ENCODE measurements around the gene RABL6. TPM values are rescaled to one million over a fixed set of nuclear protein-coding genes. Genes with fewer than 3 reads are reported as not detected.

Gene RABL6
- total RNA-seq, 2 experiments from 2014 or later: 46.4 to 48.5 TPM

DNA sequence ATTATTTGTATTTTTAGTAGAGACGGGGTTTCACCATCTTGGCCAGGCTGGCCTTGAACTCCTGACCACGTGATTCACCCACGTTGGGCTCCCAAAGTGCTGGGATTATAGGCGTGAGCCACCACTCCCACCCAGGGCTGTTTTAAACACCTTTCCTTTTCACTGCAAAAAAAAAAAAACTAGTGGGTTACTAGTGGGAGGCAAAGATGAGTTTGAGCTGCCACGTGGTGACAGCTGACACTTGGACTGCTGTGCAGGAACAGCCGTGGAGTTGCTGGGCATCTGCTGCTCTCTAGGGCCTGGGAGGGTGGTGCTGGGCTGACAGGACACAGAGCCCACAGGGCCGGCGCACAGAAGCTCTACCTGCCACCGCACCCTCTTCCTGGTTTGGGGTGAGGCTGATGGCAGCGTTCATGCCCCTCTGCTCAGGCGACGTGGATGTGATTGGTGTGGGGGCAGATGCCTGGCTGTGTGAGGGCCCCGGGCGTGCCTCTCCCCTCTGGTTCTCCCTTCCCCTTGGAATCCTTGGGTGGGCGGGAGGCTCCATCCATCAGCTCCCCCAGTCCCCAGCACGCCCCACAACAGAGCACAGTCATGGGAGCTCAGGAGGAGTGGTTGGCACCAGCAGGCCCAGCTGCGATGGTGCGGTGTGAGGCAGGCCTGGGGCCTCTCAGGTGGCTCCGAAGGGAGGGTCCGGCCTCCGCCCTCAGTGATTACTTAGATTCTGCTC, 16.9 kb downstream of the RABL6 start:
- H3K4me3 ChIP-seq (ENCODE audit: low read length): no peak overlapping the region
- no peaks in the 10 kb centered on the region for H3K9me3 ChIP-seq (ENCODE audit: control insufficient read depth in 1 of 2, insufficient read depth in 1 of 2, low read length in 2 of 2)
- H3K36me3 ChIP-seq (ENCODE audit: insufficient read depth, low read length): peaks cover 32% of the 10 kb centered on the region
- H3K4me1 Mint-ChIP-seq (ENCODE audit: low read depth): peaks cover 8% of the 10 kb centered on the region
- DNase-seq: no peak
- no peak for ATAC-seq (ENCODE audit: poor library complexity)
- no peaks in the 10 kb centered on the region for H3K27me3 ChIP-seq (ENCODE audit: control insufficient read depth in 1 of 2, insufficient read depth in 2 of 2, low read length in 2 of 2)
- H3K27me3 Mint-ChIP-seq: no peaks in the 10 kb centered on the region
- no peaks in the 10 kb centered on the region for H3K9me3 Mint-ChIP-seq
- H3K36me3 Mint-ChIP-seq (ENCODE audit: low read depth): peaks cover 19% of the 10 kb centered on the region
- CTCF ChIA-PET: no interaction called here
- no peak overlapping the region for H3K27ac ChIP-seq (ENCODE audit: low read depth in 1 of 2, low read length in 2 of 2)
- intact Hi-C loops (cut with DNase I, micrococcal nuclease): no loop called here
- POLR2A ChIA-PET: no interaction called here
- H3K4me1 ChIP-seq (ENCODE audit: insufficient read depth, low read length): no peaks in the 10 kb centered on the region
- H3K4me3 Mint-ChIP-seq: no peak overlapping the region
- H3K27ac Mint-ChIP-seq: no peak overlapping the region
- TF ChIP-seq, protein P1, sequence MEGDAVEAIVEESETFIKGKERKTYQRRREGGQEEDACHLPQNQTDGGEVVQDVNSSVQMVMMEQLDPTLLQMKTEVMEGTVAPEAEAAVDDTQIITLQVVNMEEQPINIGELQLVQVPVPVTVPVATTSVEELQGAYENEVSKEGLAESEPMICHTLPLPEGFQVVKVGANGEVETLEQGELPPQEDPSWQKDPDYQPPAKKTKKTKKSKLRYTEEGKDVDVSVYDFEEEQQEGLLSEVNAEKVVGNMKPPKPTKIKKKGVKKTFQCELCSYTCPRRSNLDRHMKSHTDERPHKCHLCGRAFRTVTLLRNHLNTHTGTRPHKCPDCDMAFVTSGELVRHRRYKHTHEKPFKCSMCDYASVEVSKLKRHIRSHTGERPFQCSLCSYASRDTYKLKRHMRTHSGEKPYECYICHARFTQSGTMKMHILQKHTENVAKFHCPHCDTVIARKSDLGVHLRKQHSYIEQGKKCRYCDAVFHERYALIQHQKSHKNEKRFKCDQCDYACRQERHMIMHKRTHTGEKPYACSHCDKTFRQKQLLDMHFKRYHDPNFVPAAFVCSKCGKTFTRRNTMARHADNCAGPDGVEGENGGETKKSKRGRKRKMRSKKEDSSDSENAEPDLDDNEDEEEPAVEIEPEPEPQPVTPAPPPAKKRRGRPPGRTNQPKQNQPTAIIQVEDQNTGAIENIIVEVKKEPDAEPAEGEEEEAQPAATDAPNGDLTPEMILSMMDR (IDR thresholded peaks at IDR 0.05): no peak

DNA sequence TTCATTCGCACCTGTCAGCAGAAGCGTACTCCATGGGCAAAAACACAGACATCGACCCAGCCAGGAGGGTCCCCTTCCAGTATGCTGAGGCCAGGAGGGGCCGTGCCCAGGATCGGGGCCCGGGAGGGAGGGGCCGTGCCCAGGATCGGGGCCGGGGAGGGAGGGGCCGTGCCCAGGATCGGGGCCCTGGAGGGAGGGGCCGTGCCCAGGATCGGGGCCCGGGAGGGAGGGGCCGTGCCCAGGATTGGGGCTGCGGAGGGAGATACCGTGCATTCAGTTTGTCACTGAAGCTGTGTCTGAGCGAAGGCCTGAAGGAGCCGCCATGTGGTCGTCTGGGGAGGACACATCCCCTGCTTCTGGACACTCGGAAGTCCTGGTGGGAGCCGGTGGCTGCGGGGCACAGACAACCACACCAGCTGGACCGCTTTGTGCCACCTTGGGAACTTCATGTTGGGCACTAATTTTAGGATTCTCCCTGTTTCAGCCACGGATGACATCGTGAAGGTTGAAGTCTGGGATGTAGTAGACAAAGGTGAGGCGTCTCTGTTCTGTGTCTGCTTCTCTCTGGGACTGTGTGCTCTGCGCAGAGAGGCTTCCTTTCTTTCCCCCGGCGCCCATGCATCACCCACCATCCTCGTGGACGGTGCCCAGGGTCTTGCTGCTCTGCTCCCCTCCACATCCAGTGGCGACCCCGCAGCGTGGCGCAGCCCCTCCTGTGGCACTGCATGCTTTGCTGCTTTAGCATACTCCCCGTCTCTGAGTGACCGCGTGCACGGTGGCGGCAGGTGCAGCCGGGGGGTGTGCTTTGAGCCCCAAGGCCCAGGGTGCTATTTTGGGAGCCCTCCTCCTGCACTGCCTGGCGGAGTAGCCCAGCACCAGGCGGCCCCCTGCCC, 17.8 kb downstream of the RABL6 start:
- H3K4me3 ChIP-seq (ENCODE audit: low read length): no peak overlapping the region
- ChIA-PET POLR2A (no interaction called here), CTCF (no interaction called here)
- H3K36me3 Mint-ChIP-seq (ENCODE audit: low read depth): peaks cover 21% of the 10 kb centered on the region
- H3K9me3 Mint-ChIP-seq: no peaks in the 10 kb centered on the region
- DNase-seq (no peak), ATAC-seq (ENCODE audit: poor library complexity) (no peak)
- H3K27ac Mint-ChIP-seq: no peak overlapping the region
- H3K4me1 ChIP-seq (ENCODE audit: insufficient read depth, low read length): no peaks in the 10 kb centered on the region
- H3K36me3 ChIP-seq (ENCODE audit: insufficient read depth, low read length): peaks cover 40% of the 10 kb centered on the region
- peaks cover 7% of the 10 kb centered on the region for H3K4me1 Mint-ChIP-seq (ENCODE audit: low read depth)
- TF ChIP-seq, protein P1 (IDR thresholded peaks at IDR 0.05): no peak
- H3K27me3 ChIP-seq (ENCODE audit: control insufficient read depth in 1 of 2, insufficient read depth in 2 of 2, low read length in 2 of 2): no peaks in the 10 kb centered on the region
- H3K9me3 ChIP-seq (ENCODE audit: control insufficient read depth in 1 of 2, insufficient read depth in 1 of 2, low read length in 2 of 2): no peaks in the 10 kb centered on the region
- H3K27ac ChIP-seq (ENCODE audit: low read depth in 1 of 2, low read length in 2 of 2): no peak overlapping the region
- intact Hi-C loops (cut with DNase I, micrococcal nuclease): no loop called here
- H3K4me3 Mint-ChIP-seq: no peak overlapping the region
- H3K27me3 Mint-ChIP-seq: no peaks in the 10 kb centered on the region

DNA sequence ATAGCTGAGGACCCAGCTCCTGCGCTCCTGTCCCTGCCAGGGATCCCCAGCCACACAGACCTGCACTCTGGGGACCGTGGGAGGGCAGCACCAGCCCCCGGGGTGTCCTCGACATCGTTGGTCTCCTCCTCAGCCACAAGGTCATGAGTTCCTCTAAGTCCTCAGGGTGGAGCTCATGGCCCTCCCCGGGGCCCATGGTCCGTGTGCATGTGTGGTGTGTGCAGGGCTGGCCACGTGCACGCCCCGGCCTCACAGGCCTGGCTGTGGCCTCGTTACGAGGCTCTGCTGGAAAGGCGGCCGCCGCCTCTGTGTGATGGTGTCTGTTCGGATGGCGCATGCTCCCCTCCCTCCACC, 18.4 kb downstream of the RABL6 start:
- Histone ChIP-seq H3K4me3 (ENCODE audit: low read length) (no peak overlapping the region), H3K27ac (ENCODE audit: low read depth in 1 of 2, low read length in 2 of 2) (no peak overlapping the region), H3K36me3 (ENCODE audit: insufficient read depth, low read length) (peaks cover 45% of the 10 kb centered on the region), H3K4me1 (ENCODE audit: insufficient read depth, low read length) (no peaks in the 10 kb centered on the region), H3K27me3 (ENCODE audit: control insufficient read depth in 1 of 2, insufficient read depth in 2 of 2, low read length in 2 of 2) (no peaks in the 10 kb centered on the region), H3K9me3 (ENCODE audit: control insufficient read depth in 1 of 2, insufficient read depth in 1 of 2, low read length in 2 of 2) (no peaks in the 10 kb centered on the region)
- H3K36me3 Mint-ChIP-seq (ENCODE audit: low read depth): peaks cover 25% of the 10 kb centered on the region
- peaks cover under 1% of the 10 kb centered on the region for H3K4me1 Mint-ChIP-seq (ENCODE audit: low read depth)
- DNase-seq (peak in 1 of 14 experiments; percentile 17), ATAC-seq (ENCODE audit: poor library complexity) (no peak)
- H3K27ac Mint-ChIP-seq: no peak overlapping the region
- no peaks in the 10 kb centered on the region for H3K9me3 Mint-ChIP-seq
- ChIA-PET CTCF (no interaction called here), POLR2A (no interaction called here)
- H3K27me3 Mint-ChIP-seq: no peaks in the 10 kb centered on the region
- TF ChIP-seq, protein P1 (IDR thresholded peaks at IDR 0.05): no peak
- intact Hi-C loops (cut with DNase I, micrococcal nuclease): no loop called here
- no peak overlapping the region for H3K4me3 Mint-ChIP-seq

Measured in CD4-positive, alpha-beta T cell (primary cell).